Thymus (tissue), 11 donors: ENCODE results near the gene MAPT. TPM values are rescaled to one million over a fixed set of nuclear protein-coding genes. Genes with fewer than 3 reads are reported as not detected.
"Not testable (repeated sequence)": the region's sequence is repeated elsewhere in the genome, so short reads cannot be mapped to it uniquely, and the experiment has no call there.

Experiments used
- DNase-seq, 9 donors: peaks; one replicate each; pipeline ENCODE4 v3.0.0-alpha.2; 2013; ENCODE audit warnings: low spot score in 9 of 9, low read depth in 6 of 9, missing footprints in 1 of 9
- H3K27ac ChIP-seq, 2 donors: one replicate each; pipeline ENCODE4 v1.5.1; 2013; ENCODE audit warnings: control low read depth in 1 of 2, low read depth in 1 of 2, low read length in 1 of 2, mild to moderate bottlenecking in 1 of 2, moderate library complexity in 1 of 2
- H3K27me3 ChIP-seq, 2 donors: one replicate each; pipeline ENCODE4 v1.5.1; 2013; ENCODE audit warnings: low read length in 1 of 2; ENCODE audit not compliant: control insufficient read depth in 2 of 2, insufficient read depth in 1 of 2
- H3K36me3 ChIP-seq, 2 donors: one replicate each; pipeline ENCODE4 v1.5.1; 2013; ENCODE audit warnings: low read length in 1 of 2, mild to moderate bottlenecking in 1 of 2, moderate library complexity in 1 of 2; ENCODE audit not compliant: control insufficient read depth in 2 of 2, insufficient read depth in 2 of 2
- H3K4me1 ChIP-seq, 2 donors: one replicate each; pipeline ENCODE4 v1.5.1; 2013; ENCODE audit warnings: low read length in 2 of 2; ENCODE audit not compliant: control insufficient read depth in 2 of 2, insufficient read depth in 2 of 2
- H3K4me3 ChIP-seq, 2 donors: one replicate each; pipeline ENCODE4 v1.5.1; 2013; ENCODE audit warnings: low read length in 2 of 2, control low read depth in 1 of 2, mild to moderate bottlenecking in 1 of 2
- H3K9me3 ChIP-seq, 2 donors: one replicate each; pipeline ENCODE4 v1.5.1; 2013; ENCODE audit warnings: low read length in 1 of 2, mild to moderate bottlenecking in 1 of 2; ENCODE audit not compliant: control insufficient read depth in 2 of 2, insufficient read depth in 1 of 2
- WGBS: extraction: QIAGEN DNeasy Blood & Tissue Kit; methylation state at CpG from one replicate; pipeline ENCODE4 v1.1.7; 2013; 5-methylcytosine and 5-hydroxymethylcytosine counted together
- polyA plus RNA-seq: library from polyadenylated mRNA; stranded (reverse); fragments of 200-250 nt; gene quantifications from one replicate; pipeline ENCODE4 v1.2.3, GENCODE V29; 2013
- total RNA-seq: library from RNA; stranded (reverse); fragments of 120-200 nt; gene quantifications from one replicate; pipeline ENCODE4 v1.2.4, GENCODE V29; 2013
- donor health status: healthy.

Gene MAPT
- total and polyA plus RNA-seq, 2 donors = 0.57 to 0.84 TPM

DNA sequence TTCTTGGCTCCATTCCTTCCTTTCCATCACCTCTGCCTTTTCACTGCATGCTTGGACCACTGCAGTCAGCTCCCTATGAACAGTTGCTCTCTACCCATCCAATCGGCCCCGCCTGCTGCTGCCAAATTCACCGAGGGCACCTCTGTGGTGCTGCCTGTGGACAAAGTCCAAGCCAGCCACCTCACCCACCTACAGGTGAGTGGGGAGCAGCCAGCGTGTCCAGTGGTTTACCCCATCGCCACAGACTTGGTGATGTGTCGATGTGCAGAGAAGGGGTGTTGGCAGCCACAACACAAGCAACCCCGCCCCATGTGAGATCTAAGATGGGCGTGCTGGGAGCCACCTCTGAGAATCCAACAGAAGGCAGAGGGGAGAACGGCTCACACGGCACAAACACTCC, 61.0 kb downstream of the MAPT start:
- H3K27me3 ChIP-seq = peaks cover 1 to 32% of the 10 kb centered on the region in 2 donors
- H3K36me3 ChIP-seq = no peaks in the 10 kb centered on the region
- no peaks in the 10 kb centered on the region for H3K9me3 ChIP-seq
- DNase-seq = no peak
- H3K4me3 ChIP-seq = no peak overlapping the region
- 93% methylated on average over 10 of the region's 10 CpGs for WGBS
- H3K27ac ChIP-seq = no peak overlapping the region
- no peaks in the 10 kb centered on the region for H3K4me1 ChIP-seq

DNA sequence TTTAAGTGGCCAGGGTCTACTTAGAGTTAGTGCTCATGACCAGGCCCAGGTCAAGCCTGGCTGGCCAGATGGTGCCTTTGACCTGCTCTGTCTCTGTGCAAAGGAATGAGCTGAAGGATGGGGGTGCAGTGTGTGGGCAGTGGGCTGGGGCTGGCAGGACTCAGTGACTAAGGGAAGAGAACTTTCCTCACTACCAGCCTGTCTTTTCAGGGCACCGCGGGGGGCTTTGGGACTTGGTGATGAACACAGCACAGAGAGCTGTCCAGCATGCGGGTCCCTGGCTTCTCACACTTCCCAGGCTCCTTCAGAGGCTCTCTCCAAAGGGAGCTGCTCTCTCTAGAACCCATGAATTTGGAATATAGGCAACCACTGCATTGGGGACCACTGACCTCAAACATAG, 61.7 kb downstream of the MAPT start:
- Histone ChIP-seq H3K27me3 (peaks cover 0 to 25% of the 10 kb centered on the region in 2 donors), H3K9me3 (no peaks in the 10 kb centered on the region), H3K27ac (no peak overlapping the region), H3K4me1 (no peaks in the 10 kb centered on the region), H3K4me3 (no peak overlapping the region), H3K36me3 (no peaks in the 10 kb centered on the region)
- 95% methylated on average over 3 of the region's 3 CpGs for WGBS
- DNase-seq = no peak

DNA sequence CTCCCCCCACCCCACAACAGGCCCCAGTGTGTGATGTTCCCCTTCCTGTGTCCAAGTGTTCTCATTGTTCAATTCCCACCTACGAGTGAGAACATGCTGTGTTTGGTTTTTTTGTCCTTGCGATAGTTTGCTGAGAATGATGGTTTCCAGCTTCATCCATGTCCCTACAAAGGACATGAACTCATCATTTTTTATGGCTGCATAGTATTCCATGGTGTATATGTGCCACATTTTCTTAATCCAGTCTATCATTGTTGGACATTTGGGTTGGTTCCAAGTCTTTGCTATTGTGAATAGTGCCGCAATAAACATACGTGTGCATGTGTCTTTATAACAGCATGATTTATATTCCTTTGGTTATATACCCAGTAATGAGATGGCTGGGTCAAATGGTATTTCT, 62.4 kb downstream of the MAPT start:
- peaks cover 0 to 18% of the 10 kb centered on the region in 2 donors for H3K27me3 ChIP-seq
- not testable (repeated sequence) for H3K4me3 ChIP-seq, DNase-seq, H3K4me1 ChIP-seq, H3K27ac ChIP-seq, H3K36me3 ChIP-seq, H3K9me3 ChIP-seq
- 98% methylated on average over 4 of the region's 4 CpGs for WGBS

DNA sequence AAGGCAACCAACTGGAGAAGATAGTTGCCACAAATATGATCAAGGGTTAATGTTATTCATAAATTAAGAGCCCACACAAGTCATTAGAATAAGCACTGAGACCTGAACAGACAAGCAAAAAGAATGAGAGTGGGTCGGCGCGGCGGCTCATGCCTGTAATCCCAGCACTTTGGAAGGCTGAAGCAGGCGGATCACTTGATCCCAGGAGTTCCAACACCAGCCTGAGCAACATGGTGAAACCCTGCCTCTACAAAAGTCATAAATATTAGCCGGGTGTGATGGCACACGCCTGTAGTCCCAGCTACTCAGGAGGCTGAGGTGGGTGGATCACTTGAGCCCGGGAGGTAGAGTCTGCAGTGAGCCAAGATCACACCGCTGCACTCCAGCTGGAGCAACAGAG, 64.0 kb downstream of the MAPT start:
- 97% methylated on average over 9 of the region's 9 CpGs for WGBS
- Histone ChIP-seq H3K27me3 (peaks cover 0 to 8% of the 10 kb centered on the region in 2 donors), H3K4me1 (no peaks in the 10 kb centered on the region), H3K4me3 (no peak overlapping the region), H3K9me3 (no peaks in the 10 kb centered on the region), H3K36me3 (no peaks in the 10 kb centered on the region), H3K27ac (no peak overlapping the region)
- no peak for DNase-seq

DNA sequence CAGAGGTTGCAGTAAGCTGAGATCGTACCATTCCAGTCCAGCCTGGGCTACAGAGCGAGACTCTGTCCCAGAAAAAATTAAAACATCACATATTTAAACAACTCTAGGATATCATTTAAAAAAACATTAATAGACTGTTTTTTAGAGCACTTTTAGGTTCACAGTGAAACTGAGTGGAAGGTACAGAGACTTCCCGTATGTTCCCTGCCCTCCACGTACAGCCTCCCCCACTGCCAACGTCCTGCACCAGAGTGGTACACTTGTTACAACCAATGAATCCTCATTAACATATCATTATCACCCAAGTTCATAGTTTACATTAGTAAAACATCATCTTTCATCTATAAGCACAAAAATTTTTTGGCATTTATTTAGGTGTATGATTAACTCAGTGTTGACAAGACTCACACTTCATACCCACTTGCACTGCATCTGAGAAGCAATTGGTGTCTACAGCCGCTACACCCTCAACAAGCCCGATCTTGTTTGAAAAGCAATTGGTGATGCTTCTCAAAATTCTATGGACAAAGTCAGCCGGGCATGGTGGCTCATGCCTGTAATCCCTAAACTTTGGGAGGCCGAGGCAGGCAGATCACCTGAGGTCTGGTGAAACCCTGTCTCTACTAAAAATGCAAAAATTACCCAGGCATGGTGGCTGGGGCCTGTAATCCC, 64.8 kb downstream of the MAPT start:
- no peaks in the 10 kb centered on the region for H3K36me3 ChIP-seq
- no peaks in the 10 kb centered on the region for H3K4me1 ChIP-seq
- 93% methylated on average over 9 of the region's 9 CpGs for WGBS
- no peak overlapping the region for H3K27ac ChIP-seq
- no peak overlapping the region for H3K4me3 ChIP-seq
- no peaks in the 10 kb centered on the region for H3K9me3 ChIP-seq
- peaks cover 0 to 11% of the 10 kb centered on the region in 2 donors for H3K27me3 ChIP-seq
- no peak for DNase-seq

DNA sequence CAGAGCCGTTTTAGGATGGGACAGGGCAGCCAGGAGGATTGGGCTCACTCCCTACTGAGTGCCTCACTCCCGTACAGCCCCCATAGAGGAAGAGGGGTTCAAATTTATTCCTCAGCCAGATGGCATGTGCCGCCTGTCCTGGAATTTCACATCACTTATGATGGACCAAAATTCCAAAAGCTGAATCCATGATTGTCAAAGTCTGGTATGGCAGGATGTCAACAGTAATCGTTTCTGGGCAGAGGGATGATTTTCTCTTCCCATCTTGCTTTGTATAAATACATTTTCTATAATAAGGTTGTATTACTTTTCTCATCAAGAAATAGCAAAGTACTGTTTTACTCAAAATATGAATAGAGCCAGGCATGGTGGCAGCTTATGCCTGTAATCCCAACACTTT, 66.0 kb downstream of the MAPT start:
- WGBS = 94% methylated on average over 4 of the region's 4 CpGs
- Histone ChIP-seq H3K9me3 (no peaks in the 10 kb centered on the region), H3K36me3 (no peaks in the 10 kb centered on the region), H3K4me3 (no peak overlapping the region), H3K27ac (no peak overlapping the region), H3K27me3 (peaks cover 0 to 8% of the 10 kb centered on the region in 2 donors), H3K4me1 (no peaks in the 10 kb centered on the region)
- DNase-seq = no peak

DNA sequence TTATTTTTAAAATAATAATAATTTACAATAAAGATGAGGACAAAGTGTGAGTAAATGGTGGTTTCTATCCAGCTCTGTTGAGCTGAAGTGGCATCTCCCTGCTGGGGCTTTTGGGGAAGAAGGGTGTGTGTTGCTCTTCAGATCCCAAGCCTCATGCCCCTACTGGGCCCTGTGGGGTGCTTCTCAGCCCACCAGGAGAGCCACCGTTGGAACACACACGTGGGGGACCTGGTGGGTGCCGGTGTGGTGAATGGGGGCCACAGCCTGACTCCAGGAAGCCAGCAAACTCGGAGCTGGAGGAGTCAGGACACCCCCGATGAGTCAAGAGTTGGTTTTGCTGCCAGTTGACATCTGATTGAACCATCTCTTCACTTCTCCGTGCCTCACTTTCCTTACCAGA, 66.9 kb downstream of the MAPT start:
- 86% methylated on average over 6 of the region's 6 CpGs for WGBS
- H3K4me3 ChIP-seq = no peak overlapping the region
- no peaks in the 10 kb centered on the region for H3K36me3 ChIP-seq
- no peak for DNase-seq
- no peaks in the 10 kb centered on the region for H3K4me1 ChIP-seq
- H3K27ac ChIP-seq = no peak overlapping the region
- no peaks in the 10 kb centered on the region for H3K9me3 ChIP-seq
- peaks cover 0 to 10% of the 10 kb centered on the region in 2 donors for H3K27me3 ChIP-seq

DNA sequence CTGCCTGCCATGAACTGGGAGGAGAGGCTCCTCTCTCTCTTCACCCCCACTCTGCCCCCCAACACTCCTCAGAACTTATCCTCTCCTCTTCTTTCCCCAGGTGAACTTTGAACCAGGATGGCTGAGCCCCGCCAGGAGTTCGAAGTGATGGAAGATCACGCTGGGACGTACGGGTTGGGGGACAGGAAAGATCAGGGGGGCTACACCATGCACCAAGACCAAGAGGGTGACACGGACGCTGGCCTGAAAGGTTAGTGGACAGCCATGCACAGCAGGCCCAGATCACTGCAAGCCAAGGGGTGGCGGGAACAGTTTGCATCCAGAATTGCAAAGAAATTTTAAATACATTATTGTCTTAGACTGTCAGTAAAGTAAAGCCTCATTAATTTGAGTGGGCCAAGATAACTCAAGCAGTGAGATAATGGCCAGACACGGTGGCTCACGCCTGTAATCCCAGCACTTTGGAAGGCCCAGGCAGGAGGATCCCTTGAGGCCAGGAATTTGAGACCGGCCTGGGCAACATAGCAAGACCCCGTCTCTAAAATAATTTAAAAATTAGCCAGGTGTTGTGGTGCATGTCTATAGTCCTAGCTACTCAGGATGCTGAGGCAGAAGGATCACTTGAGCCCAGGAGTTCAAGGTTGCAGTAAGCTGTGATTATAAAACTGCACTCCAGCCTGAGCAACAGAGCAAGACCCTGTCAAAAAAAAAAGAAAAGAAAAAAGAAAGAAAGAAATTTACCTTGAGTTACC, 68.0 kb downstream of the MAPT start:
- Histone ChIP-seq H3K9me3 (no peaks in the 10 kb centered on the region), H3K27ac (no peak overlapping the region), H3K36me3 (no peaks in the 10 kb centered on the region), H3K4me3 (no peak overlapping the region), H3K4me1 (no peaks in the 10 kb centered on the region), H3K27me3 (peaks cover 0 to 10% of the 10 kb centered on the region in 2 donors)
- no peak for DNase-seq
- 96% methylated on average over 12 of the region's 12 CpGs for WGBS

DNA sequence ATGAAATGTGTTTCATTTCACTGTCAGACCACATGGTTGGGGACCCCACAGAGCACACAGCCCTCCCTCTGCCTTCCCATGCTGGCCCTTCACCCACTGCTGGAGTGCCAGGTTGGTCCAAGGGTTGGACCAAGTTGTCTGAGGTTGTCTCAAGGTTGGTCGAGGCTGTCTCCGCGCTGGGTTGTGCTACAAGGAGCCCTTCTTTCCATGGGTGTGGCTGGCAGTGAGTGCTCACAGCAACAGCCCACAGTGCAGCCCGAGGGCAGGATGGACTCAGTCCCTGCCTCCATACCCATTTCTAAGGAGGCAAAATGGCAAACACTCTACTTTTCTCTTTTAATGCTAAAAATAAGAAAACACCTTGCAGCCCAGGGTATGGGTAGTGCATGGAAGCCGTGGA, 68.9 kb downstream of the MAPT start:
- no peaks in the 10 kb centered on the region for H3K4me1 ChIP-seq
- no peak overlapping the region for H3K4me3 ChIP-seq
- WGBS = 91% methylated on average over 5 of the region's 5 CpGs
- no peaks in the 10 kb centered on the region for H3K9me3 ChIP-seq
- no peak for DNase-seq
- peaks cover 0 to 9% of the 10 kb centered on the region in 2 donors for H3K27me3 ChIP-seq
- H3K36me3 ChIP-seq = no peaks in the 10 kb centered on the region
- no peak overlapping the region for H3K27ac ChIP-seq
